HEK293 (cell line): ENCODE data around the gene PABPN1.

Experiments used
- CTCF ChIP-seq: fragments of 450-650 bp; formaldehyde crosslinking; IDR thresholded peaks from 2 replicates; pipeline ENCODE4 v1.5.1; 2016; ENCODE audit warnings: missing biosample characterization, missing genetic modification characterization
- GLI4 ChIP-seq: fragments of 450-650 bp; formaldehyde crosslinking; IDR thresholded peaks from 2 replicates; pipeline ENCODE4 v1.5.1; 2016; ENCODE audit warnings: missing biosample characterization, missing genetic modification characterization
- HOXC10 ChIP-seq: sonication (generic); formaldehyde crosslinking; IDR thresholded peaks from 2 replicates; pipeline ENCODE4 v1.8.1; 2023; ENCODE audit warnings: mild to moderate bottlenecking, missing genetic modification reagents
- PRDM10 ChIP-seq: fragments of 450-650 bp; formaldehyde crosslinking; IDR thresholded peaks from 2 replicates; pipeline ENCODE4 v1.5.1; 2016; ENCODE audit warnings: missing biosample characterization, missing genetic modification characterization
- PRDM4 ChIP-seq: fragments of 450-650 bp; formaldehyde crosslinking; IDR thresholded peaks from 2 replicates; pipeline ENCODE4 v1.5.1; 2017; ENCODE audit warnings: missing biosample characterization, missing genetic modification characterization
- SP3 ChIP-seq: fragments of 450-650 bp; formaldehyde crosslinking; IDR thresholded peaks from 2 replicates; pipeline ENCODE4 v1.5.1; 2016; ENCODE audit warnings: missing biosample characterization, missing genetic modification characterization
- YY2 ChIP-seq: fragments of 450-650 bp; formaldehyde crosslinking; IDR thresholded peaks from 2 replicates; pipeline ENCODE4 v1.5.1; 2016; ENCODE audit warnings: missing biosample characterization, missing genetic modification characterization
- ZFHX2 ChIP-seq: fragments of 450-650 bp; formaldehyde crosslinking; conservative IDR thresholded peaks from 2 replicates; pipeline ENCODE4 v1.5.1; 2016; ENCODE audit warnings: missing biosample characterization, missing genetic modification characterization
- ZNF157 ChIP-seq: fragments of 450-650 bp; formaldehyde crosslinking; IDR thresholded peaks from 2 replicates; pipeline ENCODE4 v1.5.1; 2016; ENCODE audit warnings: missing biosample characterization, missing genetic modification characterization
- ZNF18 ChIP-seq: fragments of 450-650 bp; formaldehyde crosslinking; IDR thresholded peaks from 2 replicates; pipeline ENCODE4 v1.5.1; 2016; ENCODE audit warnings: missing biosample characterization, missing genetic modification characterization
- ZNF19 ChIP-seq: fragments of 450-650 bp; formaldehyde crosslinking; IDR thresholded peaks from 2 replicates; pipeline ENCODE4; 2016; ENCODE audit warnings: missing biosample characterization, missing genetic modification characterization, low read depth
- ZNF366 ChIP-seq: fragments of 450-650 bp; formaldehyde crosslinking; conservative IDR thresholded peaks from 2 replicates; pipeline ENCODE4 v1.5.1; 2016; ENCODE audit warnings: missing biosample characterization, missing genetic modification characterization
- ZNF398 ChIP-seq: fragments of 450-650 bp; formaldehyde crosslinking; IDR thresholded peaks from 2 replicates; pipeline ENCODE4 v1.5.1; 2017; ENCODE audit warnings: missing biosample characterization, missing genetic modification characterization
- ZNF449 ChIP-seq: fragments of 450-650 bp; formaldehyde crosslinking; IDR thresholded peaks from 2 replicates; pipeline ENCODE4 v1.5.1; 2017; ENCODE audit warnings: missing biosample characterization, mild to moderate bottlenecking, missing genetic modification characterization, moderate library complexity
- ZNF510 ChIP-seq: fragments of 450-650 bp; formaldehyde crosslinking; IDR thresholded peaks from 2 replicates; pipeline ENCODE4 v1.5.1; 2018; ENCODE audit warnings: mild to moderate bottlenecking, missing genetic modification characterization, missing biosample characterization; ENCODE audit not compliant: insufficient replicate concordance
- ZNF513 ChIP-seq: fragments of 450-650 bp; IDR thresholded peaks from 2 replicates; pipeline ENCODE4 v1.5.1; 2018; ENCODE audit warnings: missing biosample characterization, missing genetic modification characterization
- ZNF530 ChIP-seq: fragments of 450-650 bp; formaldehyde crosslinking; IDR thresholded peaks from 2 replicates; pipeline ENCODE4 v1.5.1; 2016; ENCODE audit warnings: low read depth, missing biosample characterization, missing genetic modification characterization
- ZNF571 ChIP-seq: fragments of 450-650 bp; formaldehyde crosslinking; IDR thresholded peaks from 2 replicates; pipeline ENCODE4 v1.5.0; 2017; ENCODE audit warnings: missing biosample characterization, missing genetic modification characterization
- ZNF677 ChIP-seq: fragments of 450-650 bp; IDR thresholded peaks from 2 replicates; pipeline ENCODE4 v1.5.0; 2018; ENCODE audit warnings: missing biosample characterization, mild to moderate bottlenecking, missing genetic modification characterization, moderate library complexity
- ZNF792 ChIP-seq: fragments of 450-650 bp; formaldehyde crosslinking; IDR thresholded peaks from 2 replicates; pipeline ENCODE4 v1.5.1; 2016; ENCODE audit warnings: missing biosample characterization, missing genetic modification characterization
- ZSCAN18 ChIP-seq: fragments of 450-650 bp; formaldehyde crosslinking; IDR thresholded peaks from 2 replicates; pipeline ENCODE4 v1.5.1; 2016; ENCODE audit warnings: missing biosample characterization, missing genetic modification characterization

The PABPN1 gene

GRCh38 chr14:23301288-23301968 lies 19.8 kb upstream of the PABPN1 start (continued):
- TF ChIP-seq CTCF (peak; percentile 61; the same call in 1 of the 2 replicates), ZNF792 (tag by site-specific recombination) (no peak), PRDM4 (tag by site-specific recombination) (no peak), ZNF530 (tag by site-specific recombination) (no peak), ZNF19 (tag by site-specific recombination) (no peak), ZNF677 (tag by site-specific recombination) (no peak), ZNF510 (tag by site-specific recombination) (no peak), ZNF18 (tag by site-specific recombination) (no peak), ZNF449 (tag by site-specific recombination) (no peak), ZFHX2 (peak; percentile 76), PRDM10 (tag by site-specific recombination) (peak; percentile 62; the same call in 1 of the 2 replicates), ZSCAN18 (tag by site-specific recombination) (no peak), ZNF571 (no peak), HOXC10 (CRISPR knock-in tag) (no peak), ZNF157 (no peak), ZNF398 (0 out of 2 replicates have a peak, but pooled peaks have one; percentile 28), ZNF513 (tag by site-specific recombination) (no peak), YY2 (no peak), GLI4 (no peak), SP3 (tag by site-specific recombination) (peak; percentile 55), ZNF366 (no peak)
